SK-N-SH treated with all-trans-retinoic acid at 6 μM for 48 hours (cell line): ENCODE results near the gene PRIMPOL.

Experiments used
- CREB5 ChIP-seq: fragments of 250-450 bp; sonication (Bioruptor Pico); IDR thresholded peaks from 2 replicates; pipeline ENCODE4 v1.5.1; 2020; ENCODE audit warnings: low read depth, mild to moderate bottlenecking, moderate library complexity
- CSDC2 ChIP-seq: fragments of 250-450 bp; sonication (Bioruptor Pico); IDR thresholded peaks from 2 replicates; pipeline ENCODE4 v1.5.0; 2020; ENCODE audit warnings: mild to moderate bottlenecking, moderate library complexity
- TSHZ2 ChIP-seq: fragments of 250-450 bp; sonication (Bioruptor Pico); IDR thresholded peaks from 2 replicates; pipeline ENCODE4 v1.5.0; 2020; ENCODE audit warnings: mild to moderate bottlenecking, moderate library complexity
- ZNF565 ChIP-seq: fragments of 450-650 bp; formaldehyde crosslinking; conservative IDR thresholded peaks from 2 replicates; pipeline ENCODE4 v1.5.0; 2020; ENCODE audit warnings: low read depth, mild to moderate bottlenecking, moderate library complexity

DNA sequence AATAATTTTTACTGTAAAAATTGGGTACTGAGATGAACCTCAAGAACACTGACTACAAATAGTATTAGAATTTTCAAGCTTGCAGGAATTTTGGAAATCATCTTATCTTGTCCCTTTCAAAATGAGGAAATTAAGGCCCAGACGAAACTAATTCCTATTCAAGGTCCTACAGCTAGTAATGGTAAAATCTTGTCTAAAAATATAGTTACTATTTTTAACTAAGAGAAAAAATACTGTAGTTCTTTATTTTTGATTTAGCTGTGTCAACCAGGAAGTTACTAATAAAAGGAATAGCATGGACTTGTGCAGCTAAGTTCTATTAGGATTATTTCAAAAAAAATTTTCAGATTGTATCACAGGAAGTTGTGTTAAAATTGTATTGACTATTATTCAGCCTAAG, 12.7 kb downstream of the PRIMPOL start:
- TF ChIP-seq CSDC2 (CRISPR knock-in tag) (no peak), CREB5 (no peak), ZNF565 (no peak), TSHZ2 (CRISPR knock-in tag) (no peak)
